Upper lobe of left lung (tissue), 6 donors: ENCODE results near the gene VWA3A. TPM values are rescaled to one million over a fixed set of nuclear protein-coding genes. Genes with fewer than 3 reads are reported as not detected.
"Not testable (repeated sequence)": the region's sequence is repeated elsewhere in the genome, so short reads cannot be mapped to it uniquely, and the experiment has no call there.

Source experiments
- ATAC-seq, 2 donors: fragments of 200-7000 bp; cut with Tn5 transposase; one replicate each; pipeline ENCODE4 v1.9.1; 2022; ENCODE audit warnings: mild to moderate bottlenecking in 2 of 2, moderate library complexity in 2 of 2; ENCODE audit not compliant: low FRiP score in 2 of 2
- DNase-seq, 2 donors: peaks; one replicate each; pipeline ENCODE4 v3.0.0-alpha.2; 2019 to 2020
- H3K27ac ChIP-seq, 4 donors: fragments of 200-600 bp; sonication (generic); one replicate each; pipeline ENCODE4 v1.5.1; 2016 to 2019
- H3K27me3 ChIP-seq, 4 donors: fragments of 200-600 bp; sonication (generic); one replicate each; pipeline ENCODE4 v1.5.1; 2017 to 2019
- H3K36me3 ChIP-seq, 4 donors: fragments of 200-600 bp; sonication (generic); one replicate each; pipeline ENCODE4 v1.5.1; 2016 to 2019
- H3K4me1 ChIP-seq, 4 donors: fragments of 200-600 bp; sonication (generic); one replicate each; pipeline ENCODE4 v1.5.1; 2018 to 2019
- H3K4me3 ChIP-seq, 4 donors: fragments of 200-600 bp; sonication (generic); one replicate each; pipeline ENCODE4 v1.5.1; 2017 to 2019; ENCODE audit warnings: mild to moderate bottlenecking in 2 of 4, moderate library complexity in 1 of 4
- H3K9me3 ChIP-seq, 4 donors: fragments of 200-600 bp; sonication (generic); one replicate each; pipeline ENCODE4 v1.5.1; 2018 to 2019
- CTCF ChIP-seq, 6 experiments: fragments of 450-650 bp in 4 of 6; fragments of 200-600 bp in 2 of 6; sonication (generic) in 2 of 6; IDR thresholded peaks; one replicate each; pipeline ENCODE4 v1.5.1; 2016 to 2019; ENCODE audit warnings: antibody characterized with exemption in 6 of 6
- EP300 ChIP-seq, 4 donors: sonication (generic); formaldehyde crosslinking; IDR thresholded peaks; one replicate each; pipeline ENCODE4 v1.5.1; 2017; ENCODE audit warnings: antibody characterized with exemption in 4 of 4, control low read depth in 2 of 4
- POLR2A ChIP-seq, 4 donors: fragments of 450-650 bp; IDR thresholded peaks; one replicate each; pipeline ENCODE4 v1.5.1; 2016 to 2017; ENCODE audit warnings: antibody characterized with exemption in 4 of 4, mild to moderate bottlenecking in 2 of 4
- POLR2AphosphoS5 ChIP-seq, 2 donors: sonication (generic); formaldehyde crosslinking; IDR thresholded peaks; one replicate each; pipeline ENCODE4 v1.5.1; 2017; ENCODE audit warnings: antibody characterized with exemption in 2 of 2
- WGBS, 2 donors: methylation state at CpG; one replicate each; pipeline ENCODE4 v1.1.5; 2017 to 2018; 5-methylcytosine and 5-hydroxymethylcytosine counted together
- total RNA-seq, 6 donors: library from RNA; depleted of rRNA in 4 of 6; stranded (reverse); fragments of >200 nt in 4 of 6; gene quantifications; one replicate each; pipeline versions ENCODE4 v1.1.0 to v1.2.1, GENCODE V29; 2016 to 2021
- donor health status: DM: no; HTN: no; CAD: no; lungs with moderate emphysema.
- donor health status: DM: no; HTN: yes; CAD: no; lungs with severe emphysema.

The VWA3A gene
- total RNA-seq, result 10 to 100 TPM in 3 of 6 donors, 1 to 10 TPM in 2, under 1 TPM in 1; 0.43 to 47.8 (median 14.9) TPM

- WGBS, 2 donors, result 50 to 57% methylated on average over 9 of the region's 9 CpGs
- H3K27ac ChIP-seq, result no peak within 1 kb of the TSS
Observed at GRCh38 chr16:22092143-22092933, at the start of gene VWA3A. Gene VWA3A (plus strand): TSS chr16:22092541. CDS start chr16:22092638, 97 bp downstream.

GRCh38 chr16:22043882-22044281 is 48.5 kb upstream of the VWA3A start:
- not testable (repeated sequence) for H3K27ac ChIP-seq, DNase-seq, H3K9me3 ChIP-seq, H3K27me3 ChIP-seq, ATAC-seq, H3K4me3 ChIP-seq, H3K36me3 ChIP-seq
- WGBS, 2 donors, result 89 to 100% methylated on average over 3 of the region's 3 CpGs
- peaks cover 0 to 11% (median 8%) of the 10 kb centered on the region in 4 donors for H3K4me1 ChIP-seq

More at GRCh38 chr16:22092143-22092933, at the start of gene VWA3A:
- Histone ChIP-seq H3K27me3 (no peaks in the 10 kb centered on the region), H3K4me1 (no peaks in the 10 kb centered on the region), H3K36me3 (no peaks in the 10 kb centered on the region), H3K9me3 (no peaks in the 10 kb centered on the region), H3K4me3 (peak within 1 kb of the TSS in 1 of 4 donors; percentile 3)
- TF ChIP-seq CTCF (IDR thresholded peaks at IDR 0.05), result no peak
- TF ChIP-seq POLR2AphosphoS5 (IDR thresholded peaks at IDR 0.05), result no peak
- no peak for TF ChIP-seq EP300 (IDR thresholded peaks at IDR 0.05)
- TF ChIP-seq POLR2A (IDR thresholded peaks at IDR 0.05), result no peak
- ATAC-seq (peak in 1 of 2 donors; percentile 31), DNase-seq (no peak)

GRCh38 chr16:22045888-22046287 is 46.5 kb upstream of the VWA3A start:
- Histone ChIP-seq H3K27ac (peak overlapping the region in 1 of 4 donors; percentile 27), H3K4me1 (peaks cover 0 to 11% (median 8%) of the 10 kb centered on the region in 4 donors)
- H3K27me3 ChIP-seq, ATAC-seq, H3K4me3 ChIP-seq, H3K9me3 ChIP-seq, DNase-seq, H3K36me3 ChIP-seq: not testable (repeated sequence)
- 45 to 53% methylated on average over 5 of the region's 5 CpGs for WGBS, 2 donors

GRCh38 chr16:22050963-22051362 is 41.4 kb upstream of the VWA3A start:
- H3K4me1 ChIP-seq, result peaks cover 0 to 13% (median 8%) of the 10 kb centered on the region in 4 donors

GRCh38 chr16:22052980-22053379 is 39.4 kb upstream of the VWA3A start:
- DNase-seq (no peak), ATAC-seq (no peak)
- Histone ChIP-seq H3K4me1 (peaks cover 0 to 4% (median 0%) of the 10 kb centered on the region in 4 donors), H3K9me3 (no peaks in the 10 kb centered on the region), H3K36me3 (no peaks in the 10 kb centered on the region), H3K27ac (no peak overlapping the region), H3K4me3 (no peak overlapping the region), H3K27me3 (no peaks in the 10 kb centered on the region)
- TF ChIP-seq CTCF (IDR thresholded peaks at IDR 0.05), result no peak
- TF ChIP-seq EP300 (IDR thresholded peaks at IDR 0.05), result no peak
- no peak for TF ChIP-seq POLR2A (IDR thresholded peaks at IDR 0.05)
- TF ChIP-seq POLR2AphosphoS5 (IDR thresholded peaks at IDR 0.05), result no peak
- WGBS, 2 donors, result 61 to 75% methylated on average over 6 of the region's 6 CpGs

More at GRCh38 chr16:22050963-22051362, 41.4 kb upstream of the VWA3A start:
- TF ChIP-seq EP300 (IDR thresholded peaks at IDR 0.05), result no peak
- TF ChIP-seq POLR2AphosphoS5 (IDR thresholded peaks at IDR 0.05), result no peak
- no peak for TF ChIP-seq POLR2A (IDR thresholded peaks at IDR 0.05)
- no peak for TF ChIP-seq CTCF (IDR thresholded peaks at IDR 0.05)
- no peaks in the 10 kb centered on the region for H3K36me3 ChIP-seq
- DNase-seq (no peak), ATAC-seq (no peak)
- no peaks in the 10 kb centered on the region for H3K9me3 ChIP-seq
- H3K27ac ChIP-seq, result no peak overlapping the region
- H3K27me3 ChIP-seq, result no peaks in the 10 kb centered on the region
- WGBS, 2 donors, result 87 to 95% methylated on average over 4 of the region's 4 CpGs
- H3K4me3 ChIP-seq, result no peak overlapping the region
